K562 (cell line): ENCODE results near the gene P2RY14.

ENCODE experiments used
- CREBBP ChIP-seq: IDR thresholded peaks from one replicate; pipeline ENCODE4 v1.6.1; 2012; ENCODE audit warnings: low read depth, mild to moderate bottlenecking, control low read depth, inconsistent platforms, low read length
- GTF3C2 ChIP-seq: IDR thresholded peaks from 3 replicates; pipeline ENCODE4 v1.6.1; 2011; ENCODE audit warnings: borderline replicate concordance, mild to moderate bottlenecking, moderate library complexity; ENCODE audit not compliant: insufficient read length; ENCODE audit errors: extremely low read depth
- HOMEZ ChIP-seq: fragments of 250-450 bp; sonication (Bioruptor Pico); IDR thresholded peaks from 2 replicates; pipeline ENCODE4 v1.4.0; 2020; ENCODE audit warnings: mild to moderate bottlenecking, moderate library complexity
- MED1 ChIP-seq: sonication (generic); formaldehyde crosslinking; IDR thresholded peaks from 2 replicates; pipeline ENCODE4 v1.8.1; 2023; ENCODE audit warnings: missing genetic modification reagents, borderline replicate concordance
- NR2F6 ChIP-seq: fragments of 450-650 bp; formaldehyde crosslinking; IDR thresholded peaks from 2 replicates; pipeline ENCODE4 v1.4.0; 2020; ENCODE audit warnings: mild to moderate bottlenecking
- NR3C1 ChIP-seq: sonication (generic); formaldehyde crosslinking; IDR thresholded peaks from 2 replicates; pipeline ENCODE4 v1.8.1; 2022; ENCODE audit warnings: missing genetic modification reagents
- YY1 ChIP-seq, 3 experiments: IDR thresholded peaks; 2 replicates each; pipeline ENCODE4 v1.6.1; 2011; ENCODE audit warnings: low read length in 2 of 3, mild to moderate bottlenecking in 2 of 3, moderate library complexity in 2 of 3, borderline replicate concordance in 1 of 3, control low read depth in 1 of 3, low read depth in 1 of 3; ENCODE audit not compliant: insufficient read depth in 3 of 3, insufficient replicate concordance in 2 of 3, control insufficient read depth in 1 of 3, insufficient read length in 1 of 3; ENCODE audit errors: extremely low read depth in 1 of 3
- ZBTB7A ChIP-seq: IDR thresholded peaks from 2 replicates; pipeline ENCODE4 v1.6.1; 2011; ENCODE audit warnings: low read depth, mild to moderate bottlenecking, low read length, moderate library complexity, borderline replicate concordance; ENCODE audit not compliant: control insufficient read depth
- ZNF609 ChIP-seq: sonication (generic); formaldehyde crosslinking; IDR thresholded peaks from 2 replicates; pipeline ENCODE4 v1.8.1; 2023; ENCODE audit warnings: missing genetic modification reagents, mild to moderate bottlenecking, borderline replicate concordance
- TF ChIP-seq, protein P1 (sequence below): fragments of 450-650 bp; IDR thresholded peaks from 2 replicates; pipeline ENCODE4 v1.6.1; 2017; ENCODE audit warnings: antibody characterized with exemption, mild to moderate bottlenecking
- TF ChIP-seq, protein P2 (sequence below): fragments of 250-450 bp; sonication (Bioruptor Pico); IDR thresholded peaks from 2 replicates; pipeline ENCODE4 v1.5.0; 2020; ENCODE audit warnings: mild to moderate bottlenecking, borderline replicate concordance
- TF ChIP-seq, protein P3 (sequence below): sonication (generic); formaldehyde crosslinking; IDR thresholded peaks from 2 replicates; pipeline ENCODE4 v1.8.0; 2022; ENCODE audit warnings: mild to moderate bottlenecking, missing genetic modification reagents
- TF ChIP-seq, protein P4 (sequence below): sonication (generic); formaldehyde crosslinking; IDR thresholded peaks from 2 replicates; pipeline ENCODE4 v1.8.0; 2022; ENCODE audit warnings: mild to moderate bottlenecking, missing genetic modification reagents

DNA sequence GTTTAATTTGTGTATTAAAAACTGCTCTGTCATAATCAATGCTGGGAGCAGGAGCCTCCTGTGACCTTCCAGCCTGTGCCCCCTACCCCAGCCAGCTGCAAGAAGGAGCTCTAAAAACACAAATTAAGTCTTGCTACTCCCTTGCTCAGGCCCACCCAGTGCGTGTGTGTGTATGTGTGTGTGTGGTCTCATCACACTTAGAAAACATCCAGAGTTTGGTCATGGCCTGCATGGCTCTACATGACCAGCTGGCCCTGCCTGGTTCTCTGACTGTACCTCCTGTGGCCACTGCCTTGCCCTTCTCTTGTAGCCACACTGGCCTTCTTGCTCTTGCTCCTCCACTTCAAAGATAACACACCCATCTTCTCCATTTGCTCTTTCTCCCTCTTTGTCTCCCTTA, 13.7 kb downstream of the P2RY14 start:
- TF ChIP-seq NR2F6 (CRISPR knock-in tag) (no peak), YY1 (IDR thresholded peaks at IDR 0.05; ENCODE audit: borderline replicate concordance in 1 of 3, control insufficient read depth in 1 of 3, extremely low read depth in 1 of 3, insufficient read depth in 3 of 3, insufficient read length in 1 of 3, insufficient replicate concordance in 2 of 3, low read depth in 1 of 3, low read length in 2 of 3) (no peak), GTF3C2 (no peak), HOMEZ (no peak), CREBBP (no peak), ZNF609 (CRISPR knock-in tag) (no peak), ZBTB7A (no peak), NR3C1 (CRISPR knock-in tag) (no peak), MED1 (CRISPR knock-in tag) (no peak)
- TF ChIP-seq, protein P1, sequence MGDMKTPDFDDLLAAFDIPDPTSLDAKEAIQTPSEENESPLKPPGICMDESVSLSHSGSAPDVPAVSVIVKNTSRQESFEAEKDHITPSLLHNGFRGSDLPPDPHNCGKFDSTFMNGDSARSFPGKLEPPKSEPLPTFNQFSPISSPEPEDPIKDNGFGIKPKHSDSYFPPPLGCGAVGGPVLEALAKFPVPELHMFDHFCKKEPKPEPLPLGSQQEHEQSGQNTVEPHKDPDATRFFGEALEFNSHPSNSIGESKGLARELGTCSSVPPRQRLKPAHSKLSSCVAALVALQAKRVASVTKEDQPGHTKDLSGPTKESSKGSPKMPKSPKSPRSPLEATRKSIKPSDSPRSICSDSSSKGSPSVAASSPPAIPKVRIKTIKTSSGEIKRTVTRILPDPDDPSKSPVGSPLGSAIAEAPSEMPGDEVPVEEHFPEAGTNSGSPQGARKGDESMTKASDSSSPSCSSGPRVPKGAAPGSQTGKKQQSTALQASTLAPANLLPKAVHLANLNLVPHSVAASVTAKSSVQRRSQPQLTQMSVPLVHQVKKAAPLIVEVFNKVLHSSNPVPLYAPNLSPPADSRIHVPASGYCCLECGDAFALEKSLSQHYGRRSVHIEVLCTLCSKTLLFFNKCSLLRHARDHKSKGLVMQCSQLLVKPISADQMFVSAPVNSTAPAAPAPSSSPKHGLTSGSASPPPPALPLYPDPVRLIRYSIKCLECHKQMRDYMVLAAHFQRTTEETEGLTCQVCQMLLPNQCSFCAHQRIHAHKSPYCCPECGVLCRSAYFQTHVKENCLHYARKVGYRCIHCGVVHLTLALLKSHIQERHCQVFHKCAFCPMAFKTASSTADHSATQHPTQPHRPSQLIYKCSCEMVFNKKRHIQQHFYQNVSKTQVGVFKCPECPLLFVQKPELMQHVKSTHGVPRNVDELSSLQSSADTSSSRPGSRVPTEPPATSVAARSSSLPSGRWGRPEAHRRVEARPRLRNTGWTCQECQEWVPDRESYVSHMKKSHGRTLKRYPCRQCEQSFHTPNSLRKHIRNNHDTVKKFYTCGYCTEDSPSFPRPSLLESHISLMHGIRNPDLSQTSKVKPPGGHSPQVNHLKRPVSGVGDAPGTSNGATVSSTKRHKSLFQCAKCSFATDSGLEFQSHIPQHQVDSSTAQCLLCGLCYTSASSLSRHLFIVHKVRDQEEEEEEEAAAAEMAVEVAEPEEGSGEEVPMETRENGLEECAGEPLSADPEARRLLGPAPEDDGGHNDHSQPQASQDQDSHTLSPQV, result no peak
- TF ChIP-seq, protein P2, sequence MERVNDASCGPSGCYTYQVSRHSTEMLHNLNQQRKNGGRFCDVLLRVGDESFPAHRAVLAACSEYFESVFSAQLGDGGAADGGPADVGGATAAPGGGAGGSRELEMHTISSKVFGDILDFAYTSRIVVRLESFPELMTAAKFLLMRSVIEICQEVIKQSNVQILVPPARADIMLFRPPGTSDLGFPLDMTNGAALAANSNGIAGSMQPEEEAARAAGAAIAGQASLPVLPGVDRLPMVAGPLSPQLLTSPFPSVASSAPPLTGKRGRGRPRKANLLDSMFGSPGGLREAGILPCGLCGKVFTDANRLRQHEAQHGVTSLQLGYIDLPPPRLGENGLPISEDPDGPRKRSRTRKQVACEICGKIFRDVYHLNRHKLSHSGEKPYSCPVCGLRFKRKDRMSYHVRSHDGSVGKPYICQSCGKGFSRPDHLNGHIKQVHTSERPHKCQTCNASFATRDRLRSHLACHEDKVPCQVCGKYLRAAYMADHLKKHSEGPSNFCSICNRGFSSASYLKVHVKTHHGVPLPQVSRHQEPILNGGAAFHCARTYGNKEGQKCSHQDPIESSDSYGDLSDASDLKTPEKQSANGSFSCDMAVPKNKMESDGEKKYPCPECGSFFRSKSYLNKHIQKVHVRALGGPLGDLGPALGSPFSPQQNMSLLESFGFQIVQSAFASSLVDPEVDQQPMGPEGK (CRISPR knock-in tag), result no peak
- TF ChIP-seq, protein P3, sequence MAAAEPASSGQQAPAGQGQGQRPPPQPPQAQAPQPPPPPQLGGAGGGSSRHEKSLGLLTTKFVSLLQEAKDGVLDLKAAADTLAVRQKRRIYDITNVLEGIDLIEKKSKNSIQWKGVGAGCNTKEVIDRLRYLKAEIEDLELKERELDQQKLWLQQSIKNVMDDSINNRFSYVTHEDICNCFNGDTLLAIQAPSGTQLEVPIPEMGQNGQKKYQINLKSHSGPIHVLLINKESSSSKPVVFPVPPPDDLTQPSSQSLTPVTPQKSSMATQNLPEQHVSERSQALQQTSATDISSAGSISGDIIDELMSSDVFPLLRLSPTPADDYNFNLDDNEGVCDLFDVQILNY (CRISPR knock-in tag), result no peak
- TF ChIP-seq, protein P4, sequence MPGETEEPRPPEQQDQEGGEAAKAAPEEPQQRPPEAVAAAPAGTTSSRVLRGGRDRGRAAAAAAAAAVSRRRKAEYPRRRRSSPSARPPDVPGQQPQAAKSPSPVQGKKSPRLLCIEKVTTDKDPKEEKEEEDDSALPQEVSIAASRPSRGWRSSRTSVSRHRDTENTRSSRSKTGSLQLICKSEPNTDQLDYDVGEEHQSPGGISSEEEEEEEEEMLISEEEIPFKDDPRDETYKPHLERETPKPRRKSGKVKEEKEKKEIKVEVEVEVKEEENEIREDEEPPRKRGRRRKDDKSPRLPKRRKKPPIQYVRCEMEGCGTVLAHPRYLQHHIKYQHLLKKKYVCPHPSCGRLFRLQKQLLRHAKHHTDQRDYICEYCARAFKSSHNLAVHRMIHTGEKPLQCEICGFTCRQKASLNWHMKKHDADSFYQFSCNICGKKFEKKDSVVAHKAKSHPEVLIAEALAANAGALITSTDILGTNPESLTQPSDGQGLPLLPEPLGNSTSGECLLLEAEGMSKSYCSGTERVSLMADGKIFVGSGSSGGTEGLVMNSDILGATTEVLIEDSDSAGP (CRISPR knock-in tag), result no peak
